Measurements from ENCODE around the gene MAGEB6B. TPM values are rescaled to one million over a fixed set of nuclear protein-coding genes. Genes with fewer than 3 reads are reported as not detected.

MAGEB6B gene
- not detected for total RNA-seq
- not detected for polyA plus RNA-seq
- long read RNA-seq, donor 1 = 0 reads
- long read RNA-seq, donor 2 = 0 reads
- long read RNA-seq, donor 3 = 0 reads
- long read RNA-seq, donor 4 = 0 reads
- long read RNA-seq, donor 5 = 0 reads

DNA sequence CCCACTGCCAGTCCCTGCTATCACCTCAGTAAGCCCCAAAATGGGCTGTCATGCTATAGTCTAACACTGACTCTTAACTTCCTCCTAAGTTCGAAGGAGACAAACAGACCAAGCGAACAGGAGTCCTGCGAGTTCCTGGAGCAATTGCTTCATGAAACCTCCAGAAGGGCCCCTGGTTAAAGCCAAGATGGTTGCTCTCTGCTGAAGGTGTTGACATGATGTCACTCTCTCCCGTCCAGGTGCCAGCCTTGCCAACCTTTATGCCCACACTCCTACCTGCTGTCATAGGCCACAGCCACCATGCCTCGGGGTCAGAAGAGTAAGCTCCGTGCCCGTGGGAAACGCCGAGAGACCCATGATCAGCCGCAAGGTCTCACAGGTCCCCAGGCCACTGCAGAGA, at the start of gene MAGEB6B:
Gene MAGEB6B (plus strand): TSS at position 301 of the 400 bp plus-strand sequence. CDS start 0 bp downstream, at position 301.
- DNase-seq (no peak), ATAC-seq (ENCODE audit: insufficient read depth, low FRiP score) (no peak)
- WGBS, 2 donors = 89 to 93% methylated on average over 10 of the region's 10 CpGs
- Histone ChIP-seq H3K9me3 (ENCODE audit: control insufficient read depth in 4 of 4, insufficient read depth in 3 of 4, low read length in 3 of 4) (peaks cover 0 to 9% (median under 1%) of the 10 kb centered on the region in 4 donors), H3K4me1 (ENCODE audit: control insufficient read depth in 5 of 5, insufficient read depth in 5 of 5, low read length in 5 of 5) (no peaks in the 10 kb centered on the region), H3K27ac (ENCODE audit: low read depth in 1 of 2, low read length in 1 of 2) (no peak within 1 kb of the TSS), H3K27me3 (ENCODE audit: control insufficient read depth in 3 of 3, insufficient read depth in 3 of 3, low read length in 2 of 3) (no peaks in the 10 kb centered on the region), H3K4me3 (no peak within 1 kb of the TSS), H3K9ac (ENCODE audit: insufficient read depth in 1 of 2, low read length in 2 of 2) (no peak within 1 kb of the TSS), H3K36me3 (ENCODE audit: control insufficient read depth in 4 of 4, insufficient read depth in 4 of 4, low read length in 4 of 4) (no peaks in the 10 kb centered on the region)
- TF ChIP-seq CTCF (IDR thresholded peaks at IDR 0.05; ENCODE audit: control extremely low read depth, extremely low read depth) = no peak

GRCh38 chrX:26138274-26138673, 22.1 kb upstream of the MAGEB6B start, which contains the start of gene MAGEB18:
TSS of gene MAGEB18 (plus strand) at chrX:26138343. CDS start at chrX:26138986, 643 bp downstream.
- 80 to 83% methylated on average over 11 of the region's 11 CpGs for WGBS, 2 donors
- ATAC-seq (ENCODE audit: insufficient read depth, low FRiP score) = no peak
- Histone ChIP-seq H3K4me1 (ENCODE audit: control insufficient read depth in 5 of 5, insufficient read depth in 5 of 5, low read length in 5 of 5) (no peaks in the 10 kb centered on the region), H3K36me3 (ENCODE audit: control insufficient read depth in 4 of 4, insufficient read depth in 4 of 4, low read length in 4 of 4) (no peaks in the 10 kb centered on the region), H3K27me3 (ENCODE audit: control insufficient read depth in 3 of 3, insufficient read depth in 3 of 3, low read length in 2 of 3) (no peaks in the 10 kb centered on the region), H3K27ac (ENCODE audit: low read depth in 1 of 2, low read length in 1 of 2) (no peak within 1 kb of the TSS), H3K9ac (ENCODE audit: insufficient read depth in 1 of 2, low read length in 2 of 2) (no peak within 1 kb of the TSS), H3K9me3 (ENCODE audit: control insufficient read depth in 4 of 4, insufficient read depth in 3 of 4, low read length in 3 of 4) (peaks cover 0 to 3% (median 0%) of the 10 kb centered on the region in 4 donors), H3K4me3 (no peak within 1 kb of the TSS)
- DNase-seq = no peak
- TF ChIP-seq CTCF (IDR thresholded peaks at IDR 0.05; ENCODE audit: control extremely low read depth, extremely low read depth) = no peak

- Histone ChIP-seq H3K36me3 (ENCODE audit: control insufficient read depth in 4 of 4, insufficient read depth in 4 of 4, low read length in 4 of 4) (no peaks in the 10 kb centered on the region), H3K4me1 (ENCODE audit: control insufficient read depth in 5 of 5, insufficient read depth in 5 of 5, low read length in 5 of 5) (no peaks in the 10 kb centered on the region), H3K27me3 (ENCODE audit: control insufficient read depth in 3 of 3, insufficient read depth in 3 of 3, low read length in 2 of 3) (no peaks in the 10 kb centered on the region), H3K4me3 (no peak overlapping the region), H3K27ac (ENCODE audit: low read depth in 1 of 2, low read length in 1 of 2) (no peak overlapping the region), H3K9ac (ENCODE audit: insufficient read depth in 1 of 2, low read length in 2 of 2) (no peak overlapping the region), H3K9me3 (ENCODE audit: control insufficient read depth in 4 of 4, insufficient read depth in 3 of 4, low read length in 3 of 4) (no peaks in the 10 kb centered on the region)
- DNase-seq (no peak), ATAC-seq (ENCODE audit: insufficient read depth, low FRiP score) (no peak)
- WGBS, 2 donors = 34 to 50% methylated on average over 2 of the region's 2 CpGs
- TF ChIP-seq CTCF (IDR thresholded peaks at IDR 0.05; ENCODE audit: control extremely low read depth, extremely low read depth) = no peak
These were observed 14.4 kb upstream of the MAGEB6B start for GRCh38 chrX:26146024-26146423.

GRCh38 chrX:26192204-26192603, 31.8 kb downstream of the MAGEB6B start, which contains the start of gene MAGEB6:
TSS of gene MAGEB6 (plus strand) at chrX:26192440. CDS start at chrX:26193847, 1,407 bp downstream.
- DNase-seq = no peak
- Histone ChIP-seq H3K27me3 (ENCODE audit: control insufficient read depth in 3 of 3, insufficient read depth in 3 of 3, low read length in 2 of 3) (no peaks in the 10 kb centered on the region), H3K9ac (ENCODE audit: insufficient read depth in 1 of 2, low read length in 2 of 2) (no peak within 1 kb of the TSS), H3K36me3 (ENCODE audit: control insufficient read depth in 4 of 4, insufficient read depth in 4 of 4, low read length in 4 of 4) (no peaks in the 10 kb centered on the region), H3K9me3 (ENCODE audit: control insufficient read depth in 4 of 4, insufficient read depth in 3 of 4, low read length in 3 of 4) (peaks cover 0 to 2% (median 0%) of the 10 kb centered on the region in 4 donors), H3K4me1 (ENCODE audit: control insufficient read depth in 5 of 5, insufficient read depth in 5 of 5, low read length in 5 of 5) (no peaks in the 10 kb centered on the region), H3K27ac (ENCODE audit: low read depth in 1 of 2, low read length in 1 of 2) (no peak within 1 kb of the TSS), H3K4me3 (no peak within 1 kb of the TSS)
- no peak for TF ChIP-seq CTCF (IDR thresholded peaks at IDR 0.05; ENCODE audit: control extremely low read depth, extremely low read depth)
- WGBS, 2 donors = 79 to 84% methylated on average over 17 of the region's 17 CpGs
- no peak for ATAC-seq (ENCODE audit: insufficient read depth, low FRiP score)
